HUES6 (cell line): ENCODE results near the gene CKB.

ENCODE experiments used
- H3K27ac ChIP-seq: 2 replicates; pipeline ENCODE4 v1.7.0; 2013; ENCODE audit warnings: low read depth, mild to moderate bottlenecking, low read length, inconsistent platforms
- H3K27me3 ChIP-seq: 2 replicates; pipeline ENCODE4 v1.6.1; 2013; ENCODE audit warnings: low read length; ENCODE audit not compliant: control insufficient read depth, insufficient read depth
- H3K36me3 ChIP-seq: 2 replicates; pipeline ENCODE4 v1.6.1; 2013; ENCODE audit warnings: low read length; ENCODE audit not compliant: control insufficient read depth, insufficient read depth
- H3K4me1 ChIP-seq: 2 replicates; pipeline ENCODE4 v1.6.1; 2013; ENCODE audit warnings: low read length; ENCODE audit not compliant: control insufficient read depth, insufficient read depth
- H3K4me3 ChIP-seq: 2 replicates; pipeline ENCODE4 v1.5.1; 2013; ENCODE audit warnings: low read depth, low read length
- H3K9ac ChIP-seq: one replicate; pipeline ENCODE4 v1.6.1; 2013; ENCODE audit warnings: mild to moderate bottlenecking, low read length
- H3K9me3 ChIP-seq: 2 replicates; pipeline ENCODE4 v1.6.1; 2013; ENCODE audit warnings: low read depth, low read length; ENCODE audit not compliant: control insufficient read depth, insufficient read depth

The CKB gene

GRCh38 chr14:103501921-103502669 is 20.5 kb downstream of the CKB start:
- peaks cover 60% of the 10 kb centered on the region for H3K36me3 ChIP-seq
- H3K27me3 ChIP-seq: no peaks in the 10 kb centered on the region
- H3K9me3 ChIP-seq: no peaks in the 10 kb centered on the region
- H3K9ac ChIP-seq: no peak overlapping the region
- no peaks in the 10 kb centered on the region for H3K4me1 ChIP-seq
- no peak overlapping the region for H3K4me3 ChIP-seq
- H3K27ac ChIP-seq: no peak overlapping the region

GRCh38 chr14:103501041-103501870 is 21.4 kb downstream of the CKB start:
- Histone ChIP-seq H3K9ac (no peak overlapping the region), H3K27ac (no peak overlapping the region), H3K9me3 (no peaks in the 10 kb centered on the region), H3K36me3 (peaks cover 60% of the 10 kb centered on the region), H3K27me3 (no peaks in the 10 kb centered on the region), H3K4me1 (no peaks in the 10 kb centered on the region), H3K4me3 (no peak overlapping the region)

- H3K4me1 ChIP-seq: no peaks in the 10 kb centered on the region
- H3K36me3 ChIP-seq: peaks cover 65% of the 10 kb centered on the region
- no peaks in the 10 kb centered on the region for H3K27me3 ChIP-seq
- no peak overlapping the region for H3K9ac ChIP-seq
- no peak overlapping the region for H3K4me3 ChIP-seq
- no peak overlapping the region for H3K27ac ChIP-seq
- H3K9me3 ChIP-seq: no peaks in the 10 kb centered on the region
Observed at GRCh38 chr14:103500148-103500990, 22.3 kb downstream of the CKB start.

GRCh38 chr14:103499709-103500108 is 22.9 kb downstream of the CKB start:
- no peak overlapping the region for H3K27ac ChIP-seq
- H3K9ac ChIP-seq: no peak overlapping the region
- no peaks in the 10 kb centered on the region for H3K9me3 ChIP-seq
- H3K4me1 ChIP-seq: no peaks in the 10 kb centered on the region
- H3K4me3 ChIP-seq: no peak overlapping the region
- peaks cover 65% of the 10 kb centered on the region for H3K36me3 ChIP-seq
- H3K27me3 ChIP-seq: no peaks in the 10 kb centered on the region

- H3K27ac ChIP-seq: no peak overlapping the region
- H3K27me3 ChIP-seq: no peaks in the 10 kb centered on the region
- H3K4me3 ChIP-seq: no peak overlapping the region
- peaks cover 56% of the 10 kb centered on the region for H3K36me3 ChIP-seq
- H3K4me1 ChIP-seq: no peaks in the 10 kb centered on the region
- H3K9ac ChIP-seq: no peak overlapping the region
- H3K9me3 ChIP-seq: no peaks in the 10 kb centered on the region
Observed at GRCh38 chr14:103496776-103497175, 25.9 kb downstream of the CKB start.

GRCh38 chr14:103495854-103496253 is 26.8 kb downstream of the CKB start:
- no peak overlapping the region for H3K27ac ChIP-seq
- H3K9me3 ChIP-seq: no peaks in the 10 kb centered on the region
- H3K4me1 ChIP-seq: no peaks in the 10 kb centered on the region
- no peaks in the 10 kb centered on the region for H3K27me3 ChIP-seq
- H3K4me3 ChIP-seq: no peak overlapping the region
- H3K9ac ChIP-seq: no peak overlapping the region
- peaks cover 56% of the 10 kb centered on the region for H3K36me3 ChIP-seq

- no peak overlapping the region for H3K27ac ChIP-seq
- H3K4me3 ChIP-seq: no peak overlapping the region
- no peaks in the 10 kb centered on the region for H3K27me3 ChIP-seq
- H3K9me3 ChIP-seq: no peaks in the 10 kb centered on the region
- no peak overlapping the region for H3K9ac ChIP-seq
- peaks cover 70% of the 10 kb centered on the region for H3K36me3 ChIP-seq
- no peaks in the 10 kb centered on the region for H3K4me1 ChIP-seq
Observed at GRCh38 chr14:103492156-103492925, 30.3 kb downstream of the CKB start.

GRCh38 chr14:103491691-103492090 is 30.9 kb downstream of the CKB start:
- no peak overlapping the region for H3K27ac ChIP-seq
- no peaks in the 10 kb centered on the region for H3K4me1 ChIP-seq
- peaks cover 72% of the 10 kb centered on the region for H3K36me3 ChIP-seq
- H3K27me3 ChIP-seq: no peaks in the 10 kb centered on the region
- no peaks in the 10 kb centered on the region for H3K9me3 ChIP-seq
- H3K9ac ChIP-seq: no peak overlapping the region
- no peak overlapping the region for H3K4me3 ChIP-seq

- Histone ChIP-seq H3K27ac (no peak overlapping the region), H3K36me3 (peaks cover 60% of the 10 kb centered on the region)
Observed at GRCh38 chr14:103489621-103490020, 33.0 kb downstream of the CKB start.

GRCh38 chr14:103488960-103489359 is 33.7 kb downstream of the CKB start:
- H3K36me3 ChIP-seq: peaks cover 58% of the 10 kb centered on the region
- no peak overlapping the region for H3K27ac ChIP-seq

More at GRCh38 chr14:103489621-103490020, 33.0 kb downstream of the CKB start:
- Histone ChIP-seq H3K27me3 (no peaks in the 10 kb centered on the region), H3K4me1 (no peaks in the 10 kb centered on the region), H3K4me3 (no peak overlapping the region), H3K9ac (no peak overlapping the region), H3K9me3 (no peaks in the 10 kb centered on the region)

More at GRCh38 chr14:103488960-103489359, 33.7 kb downstream of the CKB start:
- Histone ChIP-seq H3K9ac (no peak overlapping the region), H3K27me3 (no peaks in the 10 kb centered on the region), H3K4me1 (no peaks in the 10 kb centered on the region), H3K9me3 (no peaks in the 10 kb centered on the region), H3K4me3 (no peak overlapping the region)
